ENCODE measurements around the gene MEG3.

The MEG3 gene

GRCh38 chr14:100890061-100890850 is 64.3 kb downstream of the MEG3 start:
- FAIRE-seq, result no peak
- no peak for DNase-seq (ENCODE audit: insufficient read length, low spot score)
- no peak for TF ChIP-seq CTCF (IDR thresholded peaks at IDR 0.05; ENCODE audit: insufficient read depth, missing control alignments)

GRCh38 chr14:100891051-100891450 is 65.1 kb downstream of the MEG3 start:
- no peak for TF ChIP-seq CTCF (IDR thresholded peaks at IDR 0.05; ENCODE audit: insufficient read depth, missing control alignments)
- FAIRE-seq, result no peak
- DNase-seq (ENCODE audit: insufficient read length, low spot score), result no peak

GRCh38 chr14:100891501-100892445 is 65.9 kb downstream of the MEG3 start:
- TF ChIP-seq CTCF (IDR thresholded peaks at IDR 0.05; ENCODE audit: insufficient read depth, missing control alignments), result no peak
- FAIRE-seq (no peak), DNase-seq (ENCODE audit: insufficient read length, low spot score) (no peak)

GRCh38 chr14:100892496-100893227 is 66.7 kb downstream of the MEG3 start:
- FAIRE-seq (no peak), DNase-seq (ENCODE audit: insufficient read length, low spot score) (no peak)
- TF ChIP-seq CTCF (IDR thresholded peaks at IDR 0.05; ENCODE audit: insufficient read depth, missing control alignments), result no peak

GRCh38 chr14:100893228-100893601 is 67.3 kb downstream of the MEG3 start:
- no peak for TF ChIP-seq CTCF (IDR thresholded peaks at IDR 0.05; ENCODE audit: insufficient read depth, missing control alignments)
- DNase-seq (ENCODE audit: insufficient read length, low spot score) (no peak), FAIRE-seq (no peak)

GRCh38 chr14:100893760-100894159 is 67.8 kb downstream of the MEG3 start:
- DNase-seq (ENCODE audit: insufficient read length, low spot score) (no peak), FAIRE-seq (no peak)
- TF ChIP-seq CTCF (IDR thresholded peaks at IDR 0.05; ENCODE audit: insufficient read depth, missing control alignments), result no peak

All from D721Med (cell line).